ENCODE measurements around the gene CACNG3. TPM values are rescaled to one million over a fixed set of nuclear protein-coding genes. Genes with fewer than 3 reads are reported as not detected.

The CACNG3 gene
- polyA plus RNA-seq, 1 donor from 2014 or later = not detected

DNA sequence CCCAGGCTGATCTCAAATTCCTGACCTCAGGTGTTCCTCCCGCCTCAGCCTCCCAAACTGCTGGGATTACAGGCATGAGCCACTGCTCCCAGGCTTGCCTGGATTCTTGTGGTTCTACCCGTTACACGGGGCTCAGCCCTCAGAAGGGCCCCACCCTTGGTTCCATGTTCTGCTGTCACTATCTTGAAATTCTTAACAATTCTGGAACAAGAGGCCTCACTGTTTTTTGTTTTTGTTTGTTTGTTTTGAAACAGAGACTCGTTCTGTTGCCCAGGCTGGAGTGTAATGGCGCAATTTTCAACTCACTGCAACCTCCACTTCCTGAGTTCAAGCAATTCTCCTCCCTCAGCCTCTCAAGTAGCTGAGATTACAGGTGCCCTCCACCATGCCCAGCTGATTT lies 96.6 kb downstream of the CACNG3 start:
- Histone ChIP-seq H2AFZ (ENCODE audit: low read depth, low read length) (no peak overlapping the region), H4K20me1 (ENCODE audit: insufficient read depth) (no peaks in the 10 kb centered on the region), H3K79me2 (replicated peaks; ENCODE audit: insufficient read depth, low read length) (no peaks in the 10 kb centered on the region), H3K9me2 (ENCODE audit: insufficient read depth, low read length) (no peaks in the 10 kb centered on the region), H3K4me2 (ENCODE audit: low read length) (no peak overlapping the region), H3K9me3 (ENCODE audit: low read length) (no peaks in the 10 kb centered on the region), H3K27me3 (ENCODE audit: insufficient read depth, low read depth, low read length) (no peaks in the 10 kb centered on the region), H3K4me3 (ENCODE audit: low read length) (no peak overlapping the region), H3K36me3 (ENCODE audit: insufficient read depth, low read length) (no peaks in the 10 kb centered on the region), H3F3A (ENCODE audit: insufficient read depth, low read length, poor library complexity, severe bottlenecking) (no peaks in the 10 kb centered on the region), H3K27ac (ENCODE audit: low read length) (no peak overlapping the region), H3K9ac (ENCODE audit: low read length) (no peak overlapping the region)
- TF ChIP-seq MXI1 (conservative IDR thresholded peaks at IDR 0.05; ENCODE audit: poor library complexity, severe bottlenecking) = no peak
- TF ChIP-seq, protein P1, sequence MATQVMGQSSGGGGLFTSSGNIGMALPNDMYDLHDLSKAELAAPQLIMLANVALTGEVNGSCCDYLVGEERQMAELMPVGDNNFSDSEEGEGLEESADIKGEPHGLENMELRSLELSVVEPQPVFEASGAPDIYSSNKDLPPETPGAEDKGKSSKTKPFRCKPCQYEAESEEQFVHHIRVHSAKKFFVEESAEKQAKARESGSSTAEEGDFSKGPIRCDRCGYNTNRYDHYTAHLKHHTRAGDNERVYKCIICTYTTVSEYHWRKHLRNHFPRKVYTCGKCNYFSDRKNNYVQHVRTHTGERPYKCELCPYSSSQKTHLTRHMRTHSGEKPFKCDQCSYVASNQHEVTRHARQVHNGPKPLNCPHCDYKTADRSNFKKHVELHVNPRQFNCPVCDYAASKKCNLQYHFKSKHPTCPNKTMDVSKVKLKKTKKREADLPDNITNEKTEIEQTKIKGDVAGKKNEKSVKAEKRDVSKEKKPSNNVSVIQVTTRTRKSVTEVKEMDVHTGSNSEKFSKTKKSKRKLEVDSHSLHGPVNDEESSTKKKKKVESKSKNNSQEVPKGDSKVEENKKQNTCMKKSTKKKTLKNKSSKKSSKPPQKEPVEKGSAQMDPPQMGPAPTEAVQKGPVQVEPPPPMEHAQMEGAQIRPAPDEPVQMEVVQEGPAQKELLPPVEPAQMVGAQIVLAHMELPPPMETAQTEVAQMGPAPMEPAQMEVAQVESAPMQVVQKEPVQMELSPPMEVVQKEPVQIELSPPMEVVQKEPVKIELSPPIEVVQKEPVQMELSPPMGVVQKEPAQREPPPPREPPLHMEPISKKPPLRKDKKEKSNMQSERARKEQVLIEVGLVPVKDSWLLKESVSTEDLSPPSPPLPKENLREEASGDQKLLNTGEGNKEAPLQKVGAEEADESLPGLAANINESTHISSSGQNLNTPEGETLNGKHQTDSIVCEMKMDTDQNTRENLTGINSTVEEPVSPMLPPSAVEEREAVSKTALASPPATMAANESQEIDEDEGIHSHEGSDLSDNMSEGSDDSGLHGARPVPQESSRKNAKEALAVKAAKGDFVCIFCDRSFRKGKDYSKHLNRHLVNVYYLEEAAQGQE (IDR thresholded peaks at IDR 0.05; ENCODE audit: borderline replicate concordance) = no peak
- no peak for TF ChIP-seq SMC3 (conservative IDR thresholded peaks at IDR 0.05; ENCODE audit: poor library complexity)
- TF ChIP-seq TAF1 (IDR thresholded peaks at IDR 0.05; ENCODE audit: low read depth) = no peak
- TF ChIP-seq RAD21 (conservative IDR thresholded peaks at IDR 0.05) = no peak
- no peak for TF ChIP-seq EZH2 (IDR thresholded peaks at IDR 0.05; ENCODE audit: borderline replicate concordance, insufficient read depth, low read length, poor library complexity, severe bottlenecking)
- TF ChIP-seq POLR2AphosphoS5 (IDR thresholded peaks at IDR 0.05) = no peak
- TF ChIP-seq CTCF (IDR thresholded peaks at IDR 0.05; ENCODE audit: poor library complexity, severe bottlenecking) = no peak
- TF ChIP-seq EP300 (conservative IDR thresholded peaks at IDR 0.05; ENCODE audit: poor library complexity, severe bottlenecking) = no peak

DNA sequence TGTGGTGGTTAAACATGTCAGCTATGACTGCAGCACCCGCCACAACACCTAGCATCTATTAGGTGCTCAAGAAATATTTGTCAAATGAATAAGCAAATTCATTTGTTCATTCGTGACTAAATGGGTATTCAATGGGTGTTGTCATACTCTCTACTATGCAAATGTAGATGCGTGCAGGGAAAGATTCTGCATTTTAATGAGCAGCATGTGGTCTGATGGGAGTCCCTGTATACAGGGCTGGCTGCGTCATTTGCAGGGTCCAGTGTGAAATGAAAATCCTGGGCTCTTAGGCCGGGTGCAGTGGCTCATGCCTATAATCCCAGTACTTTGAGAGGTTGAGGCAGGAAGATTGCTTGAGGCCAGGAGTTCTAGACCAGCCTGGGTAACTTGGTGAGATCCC lies 97.5 kb downstream of the CACNG3 start:
- no peak overlapping the region for H2AFZ ChIP-seq (ENCODE audit: low read depth, low read length)
- H3F3A ChIP-seq (ENCODE audit: insufficient read depth, low read length, poor library complexity, severe bottlenecking) = no peaks in the 10 kb centered on the region
- TF ChIP-seq SMC3 (conservative IDR thresholded peaks at IDR 0.05; ENCODE audit: poor library complexity) (no peak), POLR2AphosphoS5 (IDR thresholded peaks at IDR 0.05) (no peak)
- no peak overlapping the region for H3K4me2 ChIP-seq (ENCODE audit: low read length)
- H3K9me3 ChIP-seq (ENCODE audit: low read length) = no peaks in the 10 kb centered on the region
- H4K20me1 ChIP-seq (ENCODE audit: insufficient read depth) = no peaks in the 10 kb centered on the region
- no peaks in the 10 kb centered on the region for H3K27me3 ChIP-seq (ENCODE audit: insufficient read depth, low read depth, low read length)
- H3K9me2 ChIP-seq (ENCODE audit: insufficient read depth, low read length) = no peaks in the 10 kb centered on the region
- no peak overlapping the region for H3K4me3 ChIP-seq (ENCODE audit: low read length)
- H3K27ac ChIP-seq (ENCODE audit: low read length) = no peak overlapping the region
- H3K36me3 ChIP-seq (ENCODE audit: insufficient read depth, low read length) = no peaks in the 10 kb centered on the region
- no peak overlapping the region for H3K9ac ChIP-seq (ENCODE audit: low read length)
- no peaks in the 10 kb centered on the region for H3K79me2 ChIP-seq (replicated peaks; ENCODE audit: insufficient read depth, low read length)

- no peaks in the 10 kb centered on the region for H3K36me3 ChIP-seq (ENCODE audit: insufficient read depth, low read length)
- no peak overlapping the region for H3K9ac ChIP-seq (ENCODE audit: low read length)
- no peak overlapping the region for H3K27ac ChIP-seq (ENCODE audit: low read length)
- H3K9me2 ChIP-seq (ENCODE audit: insufficient read depth, low read length) = no peaks in the 10 kb centered on the region
- no peak overlapping the region for H3K4me2 ChIP-seq (ENCODE audit: low read length)
- TF ChIP-seq, protein P1 (IDR thresholded peaks at IDR 0.05; ENCODE audit: borderline replicate concordance) = no peak
- TF ChIP-seq EP300 (conservative IDR thresholded peaks at IDR 0.05; ENCODE audit: poor library complexity, severe bottlenecking) (no peak), RAD21 (conservative IDR thresholded peaks at IDR 0.05) (no peak), SMC3 (conservative IDR thresholded peaks at IDR 0.05; ENCODE audit: poor library complexity) (no peak), MXI1 (conservative IDR thresholded peaks at IDR 0.05; ENCODE audit: poor library complexity, severe bottlenecking) (no peak), TAF1 (IDR thresholded peaks at IDR 0.05; ENCODE audit: low read depth) (no peak), CTCF (IDR thresholded peaks at IDR 0.05; ENCODE audit: poor library complexity, severe bottlenecking) (no peak), EZH2 (IDR thresholded peaks at IDR 0.05; ENCODE audit: borderline replicate concordance, insufficient read depth, low read length, poor library complexity, severe bottlenecking) (no peak), POLR2AphosphoS5 (IDR thresholded peaks at IDR 0.05) (no peak)
- H3K79me2 ChIP-seq (replicated peaks; ENCODE audit: insufficient read depth, low read length) = no peaks in the 10 kb centered on the region
- H3K4me3 ChIP-seq (ENCODE audit: low read length) = no peak overlapping the region
- H3K9me3 ChIP-seq (ENCODE audit: low read length) = no peaks in the 10 kb centered on the region
- H3K27me3 ChIP-seq (ENCODE audit: insufficient read depth, low read depth, low read length) = no peaks in the 10 kb centered on the region
- H2AFZ ChIP-seq (ENCODE audit: low read depth, low read length) = no peak overlapping the region
- H4K20me1 ChIP-seq (ENCODE audit: insufficient read depth) = no peaks in the 10 kb centered on the region
- no peaks in the 10 kb centered on the region for H3F3A ChIP-seq (ENCODE audit: insufficient read depth, low read length, poor library complexity, severe bottlenecking)
These were observed 101.4 kb downstream of the CACNG3 start for GRCh38 chr16:24357511-24357910.

Data from neural cell (in vitro differentiated cells).